Cerebellar nuclear complex (tissue), 1 donor: Measurements from ENCODE around the gene RPL7A.
A peak's percentile ranks its signal among the peaks of the same experiment; 100 is the strongest.
"Not testable (repeated sequence)": the region's sequence is repeated elsewhere in the genome, so short reads cannot be mapped to it uniquely, and the experiment has no call there.

ENCODE experiments used
- DNase-seq, 2 experiments: peaks; one replicate each; lab custom pipeline; 2025; lab: John Stamatoyannopoulos, UW

Gene RPL7A

DNA sequence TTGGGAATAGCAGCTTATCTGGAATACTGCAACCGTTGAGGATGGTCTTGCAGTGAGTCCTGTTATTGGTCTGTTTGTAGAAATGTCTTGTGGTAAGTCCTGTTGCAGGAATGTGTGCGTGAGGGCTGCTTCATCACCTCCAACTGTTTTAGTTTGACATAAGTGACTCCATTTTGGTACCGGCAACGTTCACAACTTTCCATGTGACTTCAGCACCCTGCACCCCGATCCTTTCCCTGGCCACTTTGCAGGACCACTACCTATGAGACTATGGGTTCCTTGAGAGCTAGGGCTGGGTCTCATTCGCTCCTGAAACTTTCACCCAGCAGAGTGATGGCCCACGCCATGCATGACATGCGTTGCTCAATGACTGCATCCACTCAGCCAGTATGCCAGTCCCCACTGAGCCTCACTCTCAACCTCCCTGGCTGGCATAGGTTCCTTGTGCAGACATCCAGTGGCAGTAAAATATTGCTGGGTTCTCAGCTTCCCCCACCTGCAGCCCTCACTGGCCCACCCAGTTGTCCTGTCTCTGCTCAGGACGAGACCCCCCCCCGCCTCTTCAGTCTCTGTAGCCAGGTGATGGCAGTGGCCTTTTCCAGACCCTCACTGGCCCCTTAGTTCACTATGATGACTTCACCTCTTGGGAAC, 20.1 kb upstream of the RPL7A start:
- DNase-seq, result no peak

DNA sequence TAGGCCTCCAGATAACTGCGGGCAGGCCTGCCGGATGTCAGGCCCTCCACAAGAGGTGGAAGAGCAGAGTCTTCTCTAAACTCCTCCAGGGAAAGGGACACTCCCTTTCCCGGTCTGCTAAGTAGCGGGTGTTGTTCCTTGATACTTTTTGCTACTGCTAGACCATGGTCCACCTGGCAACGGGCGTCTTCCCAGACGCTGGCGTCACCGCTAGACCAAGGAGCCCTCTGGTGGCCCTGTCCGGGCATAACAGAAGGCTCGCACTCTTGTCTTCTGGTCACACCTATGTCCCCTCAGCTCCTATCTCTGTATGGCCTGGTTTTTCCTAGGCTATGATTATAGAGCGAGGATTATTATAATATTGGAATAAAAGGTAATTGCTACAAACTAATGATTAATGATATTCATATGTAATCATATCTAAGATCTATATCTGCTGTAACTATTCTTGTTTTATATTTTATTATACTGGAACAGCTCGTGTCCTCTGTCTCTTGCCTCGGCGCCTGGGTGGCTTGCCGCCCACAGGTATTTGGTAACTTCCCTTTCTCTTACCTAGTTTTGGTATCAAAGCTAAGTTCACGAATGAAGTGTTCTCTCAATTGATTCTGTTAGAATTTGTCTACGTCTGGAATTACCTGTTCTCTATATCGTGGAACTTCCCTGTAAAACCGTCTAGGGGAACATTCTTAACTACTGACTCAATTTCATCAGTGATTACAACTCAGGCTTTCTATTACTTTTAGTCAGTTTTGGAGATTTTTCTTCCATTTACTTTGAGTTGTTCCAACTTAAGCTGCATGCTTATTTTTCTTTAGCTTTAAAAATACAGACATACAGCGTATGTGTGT, 18.5 kb upstream of the RPL7A start:
- not testable (repeated sequence) for DNase-seq

DNA sequence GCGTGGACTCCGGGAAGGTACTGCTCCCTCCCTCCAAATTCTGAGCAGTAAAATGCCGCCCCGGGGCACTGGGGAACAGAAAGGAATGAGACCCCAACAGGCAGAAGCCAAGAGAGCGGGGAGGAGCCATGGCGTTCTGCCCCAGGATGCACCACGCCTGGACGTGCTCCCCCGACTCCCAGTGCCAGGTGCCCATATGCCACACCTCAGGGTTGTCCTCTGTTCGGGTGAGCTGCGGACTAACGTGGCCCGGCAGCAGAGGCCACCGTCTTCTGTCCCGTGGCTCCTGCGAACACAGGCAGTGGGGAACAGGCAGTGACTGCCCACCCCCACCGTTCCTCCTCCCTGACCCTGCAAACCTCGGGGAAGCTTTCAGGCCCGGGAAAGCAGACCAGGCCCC, 16.8 kb upstream of the RPL7A start:
- DNase-seq, result no peak

DNA sequence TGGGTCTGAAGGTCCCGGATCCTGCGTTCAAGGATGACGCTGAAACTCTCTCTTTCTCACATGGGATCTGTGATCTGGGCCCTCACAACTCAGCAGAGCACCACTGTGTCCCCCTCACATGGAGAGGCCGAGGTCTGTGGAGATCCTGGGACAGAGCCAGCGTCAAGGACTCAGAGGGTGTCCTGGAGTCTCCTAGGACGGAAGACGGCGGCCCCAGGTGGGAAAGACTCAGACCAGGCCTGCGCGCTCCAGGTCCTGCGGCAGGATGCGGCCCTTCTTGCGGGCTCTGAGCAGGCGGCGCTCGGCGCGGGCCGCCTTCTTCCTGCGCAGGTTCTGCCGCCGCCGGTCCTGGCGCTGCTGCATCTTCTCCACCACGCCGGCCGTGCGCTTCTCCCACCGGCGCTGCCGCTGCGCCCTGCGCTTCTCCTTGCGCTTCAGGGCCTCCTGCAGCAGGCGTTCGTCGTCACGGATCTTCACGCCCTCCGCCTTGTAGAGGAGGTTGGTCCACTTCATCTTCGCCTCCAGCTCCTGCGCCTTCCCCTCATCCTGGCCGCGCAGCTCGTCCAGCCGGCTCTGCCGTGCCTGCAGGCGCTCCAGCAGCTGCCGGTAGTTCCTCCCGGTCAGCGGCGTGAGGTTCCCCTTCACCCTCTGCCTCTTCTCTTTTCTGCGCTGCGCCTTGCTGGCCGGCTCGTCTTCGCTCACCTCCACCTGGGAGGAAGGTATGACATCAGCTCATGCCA, 16.2 kb upstream of the RPL7A start:
- no peak for DNase-seq

DNA sequence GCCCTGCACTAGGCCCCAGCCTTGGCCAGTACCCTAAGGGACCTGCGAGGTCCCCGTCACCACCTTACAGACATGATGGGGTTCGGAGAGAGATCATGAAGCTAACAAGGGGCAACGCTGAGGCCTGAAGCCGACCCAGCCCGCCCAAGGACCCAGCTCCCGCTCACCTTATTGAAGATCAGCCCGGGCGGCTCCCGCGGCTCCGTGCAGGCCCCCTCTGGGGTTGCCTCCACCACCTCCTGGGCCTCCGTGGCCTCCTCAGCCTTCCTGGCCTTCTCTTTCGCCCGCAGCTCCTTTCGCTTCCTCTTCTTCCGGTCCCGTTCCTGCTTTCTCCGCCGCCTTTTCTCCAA, 15.7 kb upstream of the RPL7A start:
- DNase-seq, result no peak

DNA sequence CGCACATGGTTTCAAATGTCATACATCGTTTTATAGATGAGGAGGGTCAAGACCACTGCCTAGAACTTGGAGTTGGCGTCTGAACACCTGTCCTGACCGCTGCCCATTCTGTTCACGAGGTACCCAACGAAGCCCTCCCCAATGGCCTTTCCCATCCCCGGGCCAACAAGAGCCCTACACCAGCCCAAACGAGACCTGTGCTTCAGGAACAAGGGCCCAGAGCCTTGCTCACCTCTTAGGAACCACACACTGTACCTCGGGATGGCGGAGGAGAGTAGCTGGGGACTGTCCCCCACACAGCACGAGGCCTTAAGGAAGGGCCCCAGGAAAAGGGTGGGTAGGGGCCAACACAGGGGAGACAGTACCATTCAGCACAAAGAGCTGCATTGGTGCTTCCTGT, 15.0 kb upstream of the RPL7A start:
- no peak for DNase-seq

DNA sequence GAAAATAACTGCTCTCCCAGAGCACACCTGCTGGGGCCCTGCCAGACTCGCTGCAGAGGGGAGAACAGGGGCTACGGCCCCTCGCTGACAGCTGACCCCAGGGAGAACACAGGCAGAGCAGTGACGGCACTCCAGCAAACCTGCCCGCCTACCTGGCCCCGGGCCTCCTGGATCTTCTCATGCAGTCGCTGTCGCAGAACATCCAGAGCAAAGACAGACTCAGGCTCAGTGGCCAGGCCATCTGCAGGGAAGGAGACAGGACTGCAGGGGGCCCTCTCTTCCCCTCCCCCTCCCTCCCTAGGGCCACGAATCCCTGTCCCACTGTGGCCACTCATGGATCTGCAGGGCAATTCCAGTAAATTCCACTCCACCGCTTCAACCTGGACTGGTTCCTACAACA, 14.5 kb upstream of the RPL7A start:
- DNase-seq, result no peak

DNA sequence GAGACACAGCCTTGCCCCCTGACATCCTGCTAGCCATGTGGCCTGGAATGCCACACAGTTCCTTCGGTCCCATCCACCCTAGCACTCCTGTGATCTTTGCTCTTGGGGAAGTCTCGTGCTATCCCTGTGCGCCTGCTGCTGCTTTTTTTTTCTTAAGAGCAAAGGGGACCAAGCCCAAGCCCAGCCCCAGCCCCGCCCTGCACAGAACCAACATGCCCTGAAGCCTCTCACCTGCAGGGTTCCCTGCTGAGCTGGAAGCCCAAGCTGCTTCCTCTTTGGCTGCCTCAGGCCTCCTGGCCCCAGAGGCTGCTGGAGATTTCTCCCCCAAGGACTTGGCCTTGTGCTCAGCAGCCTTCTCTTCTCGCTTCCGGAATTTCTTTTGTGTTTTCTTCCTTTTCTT, 13.9 kb upstream of the RPL7A start:
- no peak for DNase-seq

DNA sequence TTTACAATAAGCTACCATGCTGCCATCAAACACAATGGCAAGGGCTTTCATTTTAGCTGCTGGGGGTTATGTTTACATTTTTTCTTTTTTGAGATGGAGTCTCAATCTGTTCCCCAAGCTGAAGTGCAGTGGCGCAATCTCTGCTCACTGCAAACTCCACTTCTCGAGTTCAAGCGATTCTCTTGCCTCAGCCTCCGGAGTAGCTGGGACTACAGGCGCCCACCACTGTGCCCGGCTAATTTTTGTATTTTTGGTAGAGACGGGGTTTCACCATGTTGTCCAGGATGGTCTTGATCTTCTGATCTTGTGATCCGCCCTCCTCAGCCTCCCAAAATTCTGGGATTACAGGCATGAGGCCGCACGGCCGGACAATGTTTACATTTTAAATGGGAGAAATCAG, 13.1 kb upstream of the RPL7A start:
- not testable (repeated sequence) for DNase-seq

DNA sequence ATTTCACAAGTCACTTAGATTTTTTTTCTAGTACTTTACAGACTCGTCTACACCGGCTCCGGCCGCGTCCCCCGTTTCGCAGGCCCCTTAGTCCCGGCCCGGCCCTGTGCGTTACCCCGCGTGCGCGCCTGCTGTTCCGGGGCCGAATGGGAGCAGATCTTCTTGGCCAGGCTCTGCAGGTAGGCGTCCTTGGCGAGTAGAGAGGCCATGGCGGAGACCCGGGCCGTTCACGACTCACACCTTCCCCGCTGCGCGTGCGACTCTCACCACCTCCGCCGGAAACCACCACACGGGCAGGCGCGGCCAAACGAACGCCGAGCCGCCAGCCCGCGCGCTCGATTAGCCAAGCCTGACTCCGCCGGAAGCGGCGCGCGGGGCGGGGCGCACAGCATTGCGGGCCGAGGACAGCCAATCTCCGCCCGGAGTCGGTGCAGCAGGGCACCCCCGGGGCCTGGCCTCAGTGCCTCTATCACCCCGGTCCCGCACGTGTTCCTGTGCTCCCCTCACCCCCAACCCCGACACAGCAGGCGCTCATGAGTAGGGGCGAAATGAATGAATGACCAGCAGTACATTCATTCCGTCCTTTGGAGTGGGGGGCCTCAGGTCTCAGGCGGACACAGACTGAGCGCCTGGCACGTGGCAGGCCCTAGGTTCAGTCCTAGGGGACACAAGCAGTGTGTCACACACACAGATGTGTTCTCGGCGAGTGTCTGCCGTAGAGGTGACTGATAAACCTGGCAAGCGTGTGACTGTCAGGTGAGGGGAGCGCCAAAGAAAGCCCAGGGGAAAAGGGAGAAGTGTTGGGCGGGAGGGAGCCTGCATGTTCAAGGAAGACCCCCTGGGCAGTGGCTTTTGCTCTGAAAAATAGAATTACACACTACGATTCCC, 11.8 kb upstream of the RPL7A start, which contains the start of gene SURF6:
Gene SURF6, minus strand, starts transcription at position 265 of the 888 bp plus-strand sequence. Its CDS starts 56 bp downstream, at position 209.
- DNase-seq, result peak in 1 of 2 experiments; percentile 59

DNA sequence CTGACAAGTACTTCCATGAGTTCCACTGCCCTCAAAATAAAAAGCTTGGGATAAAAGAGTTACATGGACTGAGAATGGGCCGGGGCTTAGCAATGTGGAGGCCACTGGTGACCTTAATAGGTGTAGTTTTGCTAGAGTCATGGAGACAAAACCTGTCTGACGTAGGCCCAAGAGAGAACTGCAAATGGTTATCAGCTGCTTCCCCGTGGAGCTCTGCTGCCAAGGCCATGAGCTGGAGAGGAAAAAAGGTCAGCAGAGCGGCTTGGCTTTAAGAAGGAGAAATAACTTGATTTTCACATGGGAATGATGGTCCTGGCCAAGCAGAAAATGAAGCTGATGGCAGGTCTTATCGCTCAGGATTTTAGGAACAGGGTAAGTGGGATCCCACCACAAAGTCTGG, 8.4 kb upstream of the RPL7A start:
- no peak for DNase-seq

DNA sequence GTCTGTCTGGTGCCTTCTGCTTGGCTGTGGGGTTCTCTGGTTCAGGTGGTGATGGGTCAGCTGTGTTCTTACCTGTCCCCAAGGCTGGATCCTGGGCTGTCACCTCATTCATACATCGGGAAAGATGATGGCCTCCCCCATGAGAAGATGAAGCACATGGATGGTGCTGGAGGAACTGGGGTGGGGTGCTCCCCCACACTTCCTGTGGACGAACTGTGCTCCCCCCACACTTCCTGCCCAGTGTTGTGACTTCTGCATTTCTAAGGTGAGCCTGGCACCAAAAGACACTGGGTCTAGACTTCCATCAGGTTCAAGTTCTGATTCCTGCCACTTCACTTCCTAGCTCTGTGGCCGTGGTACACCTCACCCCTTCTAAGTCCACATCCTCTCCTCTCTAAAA, 7.8 kb upstream of the RPL7A start:
- DNase-seq, result no peak

DNA sequence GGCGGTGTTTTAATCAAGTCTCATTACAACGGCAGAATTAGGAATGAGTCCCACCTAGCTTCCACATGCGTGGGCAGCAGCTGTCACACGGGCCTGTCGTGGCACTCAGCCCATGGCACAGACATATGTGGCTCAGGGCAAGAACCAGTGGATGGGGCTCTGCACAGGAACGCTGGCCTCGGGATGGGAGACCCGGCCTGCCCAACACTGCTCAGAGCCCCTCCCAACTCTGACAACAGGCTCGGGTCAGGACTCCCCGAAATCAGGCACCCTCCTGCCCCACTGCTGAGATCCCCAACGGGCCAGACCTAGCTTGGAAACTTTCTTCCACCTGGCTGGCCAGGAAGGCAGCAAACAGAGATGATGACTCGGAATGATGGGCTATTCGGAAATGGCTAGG, 7.1 kb upstream of the RPL7A start:
- DNase-seq, result no peak

DNA sequence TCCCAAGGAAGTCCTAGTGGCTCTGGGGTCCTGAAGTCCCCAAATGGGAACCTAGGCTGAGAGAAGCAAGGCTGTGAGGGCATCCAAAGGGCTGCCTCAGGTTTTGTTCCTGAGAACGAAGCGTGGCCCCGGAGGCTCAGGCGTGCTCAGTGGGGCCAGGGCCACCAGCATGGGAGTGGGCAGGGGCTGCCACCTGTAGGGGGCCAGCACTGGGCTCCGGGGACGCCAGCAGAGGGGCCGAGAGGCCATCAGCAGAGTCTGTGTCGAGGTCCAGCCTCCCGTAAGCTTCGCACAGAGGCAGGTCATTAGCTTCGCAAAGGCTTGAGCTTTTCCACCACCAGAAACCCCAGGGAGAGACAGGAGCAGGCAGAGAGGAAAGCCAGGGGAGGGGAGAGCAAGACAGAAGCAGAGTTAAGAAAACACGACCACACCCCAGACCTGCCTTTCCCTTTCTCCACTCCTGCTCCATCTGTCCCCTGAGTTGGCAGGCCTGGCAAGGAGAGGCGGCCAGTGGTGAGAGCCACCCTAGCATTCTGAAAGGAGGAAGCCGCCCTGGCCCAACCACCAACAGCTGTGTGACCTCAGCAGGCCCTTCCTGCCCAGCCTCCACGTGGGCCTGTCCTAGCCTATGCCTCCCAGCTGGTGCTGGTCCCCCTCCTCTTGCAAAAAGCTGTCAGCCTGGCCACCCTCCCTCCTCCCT, 6.5 kb upstream of the RPL7A start:
- DNase-seq, result no peak

DNA sequence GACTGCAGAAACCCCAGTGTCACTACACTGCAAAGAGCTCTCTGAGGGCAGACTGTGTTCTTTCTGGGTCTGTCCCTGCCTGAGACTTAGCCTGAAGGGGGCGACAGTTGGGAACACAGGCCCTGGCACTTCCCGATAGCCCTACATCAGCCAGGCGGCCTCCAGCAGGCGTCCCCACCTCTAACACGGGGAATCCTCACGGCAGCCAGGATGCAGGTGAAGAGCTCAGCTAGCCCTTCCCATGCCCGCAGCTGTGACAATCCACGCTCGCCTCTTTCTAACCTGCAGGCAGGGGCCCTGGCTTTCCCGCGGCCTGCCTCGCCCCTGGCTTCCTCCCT, 6.0 kb upstream of the RPL7A start:
- no peak for DNase-seq

DNA sequence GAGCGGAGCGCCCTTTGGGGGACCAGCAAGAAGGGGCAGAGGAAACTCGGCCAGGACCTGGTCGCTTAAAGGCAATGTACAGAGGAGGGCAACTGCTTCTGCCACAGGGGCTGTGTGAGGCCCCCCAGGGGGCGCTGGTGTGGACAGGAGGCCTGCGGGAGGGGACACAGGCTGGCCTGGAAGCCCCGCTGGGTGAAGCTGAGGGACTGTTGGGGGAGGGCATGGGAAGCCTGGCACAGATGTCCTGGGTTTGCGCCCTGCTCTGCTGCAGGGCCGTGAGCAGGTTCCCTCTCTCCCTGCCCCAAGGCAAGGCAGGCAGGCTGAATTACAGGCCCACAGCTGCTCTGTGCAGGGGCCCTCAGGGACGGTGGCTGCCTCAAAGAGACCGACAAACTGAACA, 5.4 kb upstream of the RPL7A start:
- no peak for DNase-seq

DNA sequence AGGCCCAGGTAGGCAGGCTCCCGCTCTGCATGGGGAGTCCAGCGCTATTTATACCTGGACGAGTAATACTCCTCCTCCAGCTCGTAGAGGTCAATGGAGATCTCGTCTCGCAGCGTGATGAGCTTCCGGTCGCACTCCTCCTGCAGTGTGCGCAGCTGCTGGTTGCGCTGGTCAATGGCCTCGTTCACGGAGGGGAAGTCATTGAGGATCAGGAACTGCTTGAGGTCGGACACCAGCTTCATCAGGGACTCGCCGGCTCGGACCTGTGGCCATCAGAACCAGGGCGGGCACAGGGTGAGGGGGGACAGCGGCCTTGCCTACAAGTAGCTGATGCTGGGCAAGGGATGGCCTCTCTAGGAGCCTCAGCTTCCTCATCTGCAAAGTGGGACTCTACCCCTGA, 3.9 kb upstream of the RPL7A start:
- DNase-seq, result no peak

DNA sequence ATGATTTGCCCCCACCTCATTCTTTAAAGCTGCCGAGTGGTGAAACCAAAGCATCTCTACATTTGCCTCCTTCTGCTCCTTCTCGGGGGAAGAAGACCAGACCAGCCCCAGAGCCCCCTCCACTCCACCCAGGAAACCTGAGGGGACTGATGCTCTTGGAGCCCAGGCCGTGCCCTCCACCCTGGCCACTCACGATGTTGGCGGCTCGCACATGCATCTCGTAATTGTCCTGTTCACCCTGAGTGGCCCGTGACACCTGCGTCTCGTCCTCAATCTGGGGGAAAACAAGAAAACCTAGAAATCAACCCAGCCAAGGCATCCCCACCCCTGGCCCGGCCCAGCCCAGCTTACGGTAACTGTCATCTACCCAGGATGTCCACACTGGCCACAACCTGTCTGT, 3.0 kb upstream of the RPL7A start:
- DNase-seq, result no peak

DNA sequence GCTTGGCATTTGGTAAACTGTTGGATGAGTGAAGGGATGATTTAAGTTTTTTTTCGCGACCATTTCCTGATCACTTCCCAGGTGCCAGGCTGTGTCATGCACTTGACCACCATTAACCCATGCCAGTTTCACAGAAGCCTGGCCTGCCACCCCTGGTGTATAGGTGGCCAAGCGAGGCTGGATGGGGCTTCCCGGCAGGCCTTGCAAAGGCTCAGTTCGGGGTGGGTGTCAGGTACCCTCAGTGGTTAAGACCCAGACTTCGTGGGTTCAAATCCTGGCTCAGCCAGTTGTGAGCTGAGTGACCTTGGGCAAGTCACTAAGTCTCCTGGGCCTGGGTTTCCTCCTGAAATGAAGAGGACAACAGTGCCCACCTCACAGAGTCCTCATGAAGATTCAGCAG, 2.4 kb upstream of the RPL7A start:
- no peak for DNase-seq

DNA sequence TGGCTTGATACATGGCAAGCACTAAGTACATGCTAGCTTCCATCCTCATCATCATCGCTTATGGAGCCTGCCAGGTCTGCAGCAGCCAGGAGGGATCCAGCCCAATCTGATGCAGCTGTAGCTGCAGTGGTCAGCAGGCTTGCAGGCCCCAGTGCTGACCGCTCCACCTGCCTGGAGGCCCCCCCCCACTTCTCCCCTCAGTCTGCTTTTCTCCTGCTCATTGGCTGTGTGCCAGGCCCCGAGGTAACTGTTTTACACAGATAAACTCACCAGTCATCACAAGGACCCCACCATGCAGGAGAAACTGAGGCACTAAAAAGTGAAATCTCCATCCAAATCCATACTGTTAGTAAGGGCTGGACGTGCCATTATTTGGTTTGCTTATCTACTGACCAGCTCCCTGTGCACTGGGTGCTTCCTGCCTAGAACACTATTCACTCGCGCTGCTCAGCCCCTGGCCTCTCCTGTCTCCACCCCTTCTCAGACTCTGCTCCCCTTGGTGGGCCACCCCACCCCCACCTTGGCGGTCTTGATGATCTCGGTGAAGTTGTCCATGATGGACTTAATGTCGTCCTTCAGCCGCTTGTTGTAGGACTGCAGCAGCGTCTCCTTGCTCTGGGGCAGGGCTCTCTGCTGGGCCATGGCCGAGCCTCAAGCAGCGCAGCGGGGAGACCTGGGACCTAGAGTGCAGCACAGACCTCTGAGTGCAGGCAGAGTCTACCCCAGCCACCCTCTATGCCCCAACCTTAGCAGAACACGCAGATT, 1.8 kb upstream of the RPL7A start:
- DNase-seq, result no peak

DNA sequence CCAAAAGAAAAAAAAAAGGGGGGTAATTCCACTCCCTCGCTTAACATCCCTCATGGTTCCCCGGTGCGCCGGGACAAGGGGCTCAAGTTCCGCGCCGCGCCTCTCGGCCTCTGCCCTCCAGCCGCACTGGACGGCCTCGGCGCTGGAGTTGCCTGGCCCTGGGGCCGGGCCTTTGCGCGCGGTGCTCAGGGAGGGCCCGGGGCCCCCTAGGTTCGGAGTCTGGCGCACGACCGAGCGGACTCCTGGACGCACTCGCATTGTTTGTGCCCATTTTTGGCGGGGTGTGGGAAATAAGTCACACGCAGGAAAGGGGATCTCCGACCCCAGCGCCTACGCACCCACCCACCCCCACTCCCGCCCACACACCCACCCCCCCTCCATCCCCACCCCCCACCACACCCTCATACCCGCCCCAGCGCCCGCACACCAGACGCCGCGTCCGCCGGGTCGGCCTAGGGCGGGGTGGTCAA, 468 bp upstream of the RPL7A start:
- no peak for DNase-seq
